Choroid plexus epithelial cell (primary cell): Measurements from ENCODE around the gene CYP27C1.
A peak's percentile ranks its signal among the peaks of the same experiment; 100 is the strongest.

ENCODE experiments used
- DNase-seq: peaks from one replicate; pipeline ENCODE4 v3.0.0-alpha.2; 2010; ENCODE audit warnings: low read depth
- H3K4me3 ChIP-seq: 2 replicates; pipeline ENCODE4 v1.5.1; 2011; ENCODE audit warnings: low read depth, mild to moderate bottlenecking, control low read depth, low read length, moderate library complexity
- CTCF ChIP-seq: conservative IDR thresholded peaks from 2 replicates; pipeline ENCODE4 v1.5.1; 2011; ENCODE audit warnings: low read depth, mild to moderate bottlenecking, control low read depth, inconsistent platforms, low read length, moderate library complexity

Gene CYP27C1

GRCh38 chr2:127205218-127206125, 14.6 kb downstream of the CYP27C1 start:
- H3K4me3 ChIP-seq, result no peak overlapping the region
- DNase-seq, result no peak
- TF ChIP-seq CTCF, result no peak

- H3K4me3 ChIP-seq, result no peak overlapping the region
- DNase-seq, result no peak
- no peak for TF ChIP-seq CTCF
These were observed 18.6 kb downstream of the CYP27C1 start for GRCh38 chr2:127201452-127201851.

- no peak overlapping the region for H3K4me3 ChIP-seq
- no peak for DNase-seq
- TF ChIP-seq CTCF, result no peak
These were observed 19.1 kb downstream of the CYP27C1 start for GRCh38 chr2:127200962-127201361.

- no peak for TF ChIP-seq CTCF
- no peak for DNase-seq
- H3K4me3 ChIP-seq, result no peak overlapping the region
These were observed 20.9 kb downstream of the CYP27C1 start for GRCh38 chr2:127199223-127199622.

- no peak overlapping the region for H3K4me3 ChIP-seq
- peak; percentile 80 for TF ChIP-seq CTCF
- DNase-seq, result peak; percentile 75
These were observed 22.4 kb downstream of the CYP27C1 start for GRCh38 chr2:127197475-127198385.

GRCh38 chr2:127196998-127197397, 23.1 kb downstream of the CYP27C1 start:
- H3K4me3 ChIP-seq, result no peak overlapping the region
- DNase-seq, result no peak

More at GRCh38 chr2:127196998-127197397, 23.1 kb downstream of the CYP27C1 start:
- peak; percentile 50 for TF ChIP-seq CTCF
